Measurements from ENCODE around the gene TGFBR3L. TPM values are rescaled to one million over a fixed set of nuclear protein-coding genes. Genes with fewer than 3 reads are reported as not detected.

TGFBR3L gene
- total and polyA plus RNA-seq, 4 donors: 0.25 to 0.77 TPM; not detected in 2

DNA sequence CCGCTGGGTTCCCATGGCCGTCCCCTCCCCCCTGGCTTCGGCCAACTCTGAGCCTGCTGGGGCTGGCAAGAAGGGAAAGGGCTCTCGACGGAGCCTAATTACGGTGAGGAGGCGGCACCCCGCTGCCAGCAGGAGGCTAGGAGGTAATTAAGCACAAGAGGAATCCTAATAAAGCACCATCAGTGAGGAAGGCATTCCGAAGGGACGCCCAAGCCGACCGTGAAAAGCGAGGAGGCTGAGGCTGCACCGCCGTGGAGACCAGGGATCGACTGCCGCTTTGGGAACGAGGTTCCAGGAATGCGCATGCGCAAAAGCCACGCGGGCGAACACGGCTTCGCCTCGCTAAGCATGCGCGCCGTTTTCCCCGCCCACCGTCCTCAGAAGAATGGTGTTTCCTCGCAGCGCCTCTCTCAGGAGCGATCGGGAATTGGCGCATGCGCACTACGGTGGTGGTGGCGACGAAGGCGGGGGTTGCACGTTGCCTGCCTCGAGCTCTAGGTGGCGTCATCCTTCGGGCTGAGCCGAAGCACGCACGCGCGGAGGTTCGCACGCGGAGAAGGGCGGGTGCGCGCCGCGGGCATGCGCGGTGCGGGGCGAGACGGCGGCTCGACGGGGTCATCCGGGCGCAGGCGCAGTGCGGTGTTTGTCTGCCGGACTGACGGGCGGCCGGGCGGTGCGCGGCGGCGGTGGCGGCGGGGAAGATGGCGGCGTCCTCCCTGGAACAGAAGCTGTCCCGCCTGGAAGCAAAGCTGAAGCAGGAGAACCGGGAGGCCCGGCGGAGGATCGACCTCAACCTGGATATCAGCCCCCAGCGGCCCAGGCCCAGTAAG, 11.2 kb upstream of the TGFBR3L start, which contains the start of gene MAP2K7:
Gene MAP2K7 (plus strand): TSS at position 634 of the 830 bp plus-strand sequence. CDS start 68 bp downstream, at position 702.
- DNase-seq (peak; percentile 100), ATAC-seq (ENCODE audit: insufficient read depth, low FRiP score) (peak; percentile 92)
- TF ChIP-seq, protein P1, sequence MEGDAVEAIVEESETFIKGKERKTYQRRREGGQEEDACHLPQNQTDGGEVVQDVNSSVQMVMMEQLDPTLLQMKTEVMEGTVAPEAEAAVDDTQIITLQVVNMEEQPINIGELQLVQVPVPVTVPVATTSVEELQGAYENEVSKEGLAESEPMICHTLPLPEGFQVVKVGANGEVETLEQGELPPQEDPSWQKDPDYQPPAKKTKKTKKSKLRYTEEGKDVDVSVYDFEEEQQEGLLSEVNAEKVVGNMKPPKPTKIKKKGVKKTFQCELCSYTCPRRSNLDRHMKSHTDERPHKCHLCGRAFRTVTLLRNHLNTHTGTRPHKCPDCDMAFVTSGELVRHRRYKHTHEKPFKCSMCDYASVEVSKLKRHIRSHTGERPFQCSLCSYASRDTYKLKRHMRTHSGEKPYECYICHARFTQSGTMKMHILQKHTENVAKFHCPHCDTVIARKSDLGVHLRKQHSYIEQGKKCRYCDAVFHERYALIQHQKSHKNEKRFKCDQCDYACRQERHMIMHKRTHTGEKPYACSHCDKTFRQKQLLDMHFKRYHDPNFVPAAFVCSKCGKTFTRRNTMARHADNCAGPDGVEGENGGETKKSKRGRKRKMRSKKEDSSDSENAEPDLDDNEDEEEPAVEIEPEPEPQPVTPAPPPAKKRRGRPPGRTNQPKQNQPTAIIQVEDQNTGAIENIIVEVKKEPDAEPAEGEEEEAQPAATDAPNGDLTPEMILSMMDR (IDR thresholded peaks at IDR 0.05; ENCODE audit: control extremely low read depth, extremely low read depth): peak; percentile 64
- peak within 1 kb of the TSS; percentile 72 to 75 for H3K9ac ChIP-seq (ENCODE audit: insufficient read depth in 1 of 2, low read length in 2 of 2)
- H3K36me3 ChIP-seq (ENCODE audit: control insufficient read depth in 4 of 4, insufficient read depth in 4 of 4, low read length in 4 of 4): peaks cover 0 to 11% (median 2%) of the 10 kb centered on the region in 4 donors
- whole genome bisulfite sequencing, 2 donors: 0% methylated on average over 62 to 89 of the region's 89 CpGs
- H3K27me3 ChIP-seq (ENCODE audit: control insufficient read depth in 3 of 3, insufficient read depth in 3 of 3, low read length in 2 of 3): no peaks in the 10 kb centered on the region
- H3K9me3 ChIP-seq (ENCODE audit: control insufficient read depth in 4 of 4, insufficient read depth in 3 of 4, low read length in 3 of 4): peaks cover 0 to under 1% (median 0%) of the 10 kb centered on the region in 4 donors
- peak within 1 kb of the TSS; percentile 74 for H3K4me3 ChIP-seq
- H3K4me1 ChIP-seq (ENCODE audit: control insufficient read depth in 5 of 5, insufficient read depth in 5 of 5, low read length in 5 of 5): peaks cover 0 to 22% (median 6%) of the 10 kb centered on the region in 5 donors
- H3K27ac ChIP-seq (ENCODE audit: low read depth in 1 of 2, low read length in 1 of 2): peak within 1 kb of the TSS; percentile 89 to 94

GRCh38 chr19:7904074-7905020, 10.3 kb upstream of the TGFBR3L start:
- Histone ChIP-seq H3K4me3 (peak overlapping the region; percentile 74), H3K27ac (ENCODE audit: low read depth in 1 of 2, low read length in 1 of 2) (peak overlapping the region; percentile 89 to 94), H3K27me3 (ENCODE audit: control insufficient read depth in 3 of 3, insufficient read depth in 3 of 3, low read length in 2 of 3) (no peaks in the 10 kb centered on the region), H3K4me1 (ENCODE audit: control insufficient read depth in 5 of 5, insufficient read depth in 5 of 5, low read length in 5 of 5) (peaks cover 0 to 22% (median 6%) of the 10 kb centered on the region in 5 donors), H3K9ac (ENCODE audit: insufficient read depth in 1 of 2, low read length in 2 of 2) (peak overlapping the region; percentile 72 to 75), H3K9me3 (ENCODE audit: control insufficient read depth in 4 of 4, insufficient read depth in 3 of 4, low read length in 3 of 4) (peaks cover 0 to 2% (median 0%) of the 10 kb centered on the region in 4 donors), H3K36me3 (ENCODE audit: control insufficient read depth in 4 of 4, insufficient read depth in 4 of 4, low read length in 4 of 4) (peaks cover 0 to 17% (median 2%) of the 10 kb centered on the region in 4 donors)
- TF ChIP-seq, protein P1 (IDR thresholded peaks at IDR 0.05; ENCODE audit: control extremely low read depth, extremely low read depth): no peak
- DNase-seq (peak in 1 of 3 donors; percentile 33), ATAC-seq (ENCODE audit: insufficient read depth, low FRiP score) (peak; percentile 39)
- WGBS, 2 donors: 10 to 21% methylated on average over 37 to 68 of the region's 68 CpGs

- Histone ChIP-seq H3K9me3 (ENCODE audit: control insufficient read depth in 4 of 4, insufficient read depth in 3 of 4, low read length in 3 of 4) (peaks cover 0 to 5% (median 0%) of the 10 kb centered on the region in 4 donors), H3K36me3 (ENCODE audit: control insufficient read depth in 4 of 4, insufficient read depth in 4 of 4, low read length in 4 of 4) (peaks cover 0 to 26% (median 4%) of the 10 kb centered on the region in 4 donors), H3K27ac (ENCODE audit: low read depth in 1 of 2, low read length in 1 of 2) (no peak overlapping the region), H3K4me1 (ENCODE audit: control insufficient read depth in 5 of 5, insufficient read depth in 5 of 5, low read length in 5 of 5) (peaks cover 0 to 22% (median 6%) of the 10 kb centered on the region in 5 donors), H3K4me3 (no peak overlapping the region), H3K27me3 (ENCODE audit: control insufficient read depth in 3 of 3, insufficient read depth in 3 of 3, low read length in 2 of 3) (no peaks in the 10 kb centered on the region), H3K9ac (ENCODE audit: insufficient read depth in 1 of 2, low read length in 2 of 2) (no peak overlapping the region)
- DNase-seq (no peak), ATAC-seq (ENCODE audit: insufficient read depth, low FRiP score) (no peak)
- TF ChIP-seq, protein P1 (IDR thresholded peaks at IDR 0.05; ENCODE audit: control extremely low read depth, extremely low read depth): no peak
- WGBS, 2 donors: 77 to 86% methylated on average over 8 to 10 of the region's 10 CpGs
These were observed 9.4 kb upstream of the TGFBR3L start for GRCh38 chr19:7905268-7905667.

All from lung (tissue), 12 donors.